ENCODE results near the gene OXCT1.

GRCh38 chr5:41883243-41883642 lies 13.0 kb upstream of the OXCT1 start:
- TF ChIP-seq CTCF (conservative IDR thresholded peaks at IDR 0.05) (no peak), ZFX (IDR thresholded peaks at IDR 0.05) (no peak)
